Measurements from ENCODE around the gene AFAP1.

Gene AFAP1

DNA sequence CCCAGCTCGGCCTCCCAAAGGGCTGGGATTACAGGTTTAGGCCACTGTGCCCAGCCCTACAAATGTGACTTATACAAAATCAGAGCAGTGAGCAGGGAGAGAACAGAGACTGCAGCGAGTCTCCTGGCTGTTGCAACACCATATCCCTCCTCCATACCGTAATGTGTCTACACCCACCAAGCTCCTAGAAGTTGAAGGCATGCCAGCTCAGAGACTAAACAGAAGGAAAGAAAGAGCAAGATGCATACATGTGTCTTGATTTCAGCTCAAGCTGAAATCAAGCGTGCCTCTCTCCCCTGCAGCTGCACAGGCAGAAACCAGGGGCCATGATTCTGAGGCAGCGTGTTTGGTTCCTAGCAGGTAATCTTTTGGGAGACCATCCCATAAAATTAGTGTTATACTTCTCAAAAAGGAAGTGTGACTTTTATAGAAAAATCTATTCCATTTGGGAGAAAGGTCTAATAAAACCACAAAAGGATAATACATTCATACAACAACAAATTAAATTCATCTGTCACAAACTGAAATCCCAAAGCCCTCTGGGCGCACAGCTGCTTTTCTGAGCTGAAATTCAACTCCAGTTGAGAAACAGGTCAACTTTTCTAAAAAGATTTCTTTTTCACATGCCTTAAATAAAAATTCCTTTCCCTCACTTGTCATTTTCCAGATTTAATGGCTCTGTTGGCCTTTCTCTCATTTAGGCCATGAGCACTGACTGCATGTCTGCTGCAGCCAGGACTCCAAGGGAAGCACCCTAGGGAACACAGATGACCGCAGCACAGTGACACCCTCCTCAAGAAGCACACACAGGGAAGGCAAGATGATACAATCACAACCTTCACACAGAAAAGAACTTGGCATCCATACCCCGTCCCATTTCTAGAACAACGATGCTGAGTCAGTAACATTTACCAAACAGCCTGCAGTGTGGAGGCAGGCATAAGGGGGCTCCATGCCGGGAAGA lies 34.4 kb downstream of the AFAP1 start:
- POLR2A ChIA-PET (ENCODE audit: low non-redundant PET) = no interaction called here
- CTCF ChIA-PET = no interaction called here
- no peak for DNase-seq (ENCODE audit: low spot score)

DNA sequence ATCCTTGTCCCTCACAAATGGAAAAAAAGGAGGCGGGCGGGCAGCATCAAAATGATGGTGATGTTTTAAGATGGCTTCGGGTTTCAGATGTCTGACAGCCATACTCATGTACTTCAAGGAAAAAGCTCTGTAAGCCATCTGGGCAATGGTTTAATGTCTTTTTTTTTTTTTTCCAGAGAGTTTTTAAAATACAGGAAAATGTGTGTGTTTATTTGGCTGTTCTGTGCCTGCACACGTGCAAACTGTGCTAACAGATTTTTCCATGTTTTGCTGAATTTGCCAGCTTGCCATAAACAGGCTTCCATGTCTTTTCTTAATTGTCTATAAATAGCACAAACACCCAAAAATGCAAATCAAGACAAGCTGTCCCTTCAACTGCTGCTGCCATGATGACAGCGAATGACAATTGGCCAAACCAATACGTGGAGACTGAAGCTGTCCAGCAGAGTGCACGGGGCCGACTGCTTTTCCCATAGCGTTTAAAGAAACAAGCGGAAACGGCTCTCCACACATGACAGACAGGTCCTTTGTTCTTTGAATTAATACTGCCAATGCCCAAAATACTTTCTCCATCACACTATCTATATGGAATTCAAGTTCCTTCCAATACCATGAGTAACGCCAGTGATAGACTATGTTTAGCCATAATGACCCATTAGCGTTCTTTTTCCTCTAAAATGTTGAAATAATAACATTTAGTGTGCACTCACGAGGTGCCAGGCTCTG lies 35.7 kb downstream of the AFAP1 start:
- TF ChIP-seq, protein P1, sequence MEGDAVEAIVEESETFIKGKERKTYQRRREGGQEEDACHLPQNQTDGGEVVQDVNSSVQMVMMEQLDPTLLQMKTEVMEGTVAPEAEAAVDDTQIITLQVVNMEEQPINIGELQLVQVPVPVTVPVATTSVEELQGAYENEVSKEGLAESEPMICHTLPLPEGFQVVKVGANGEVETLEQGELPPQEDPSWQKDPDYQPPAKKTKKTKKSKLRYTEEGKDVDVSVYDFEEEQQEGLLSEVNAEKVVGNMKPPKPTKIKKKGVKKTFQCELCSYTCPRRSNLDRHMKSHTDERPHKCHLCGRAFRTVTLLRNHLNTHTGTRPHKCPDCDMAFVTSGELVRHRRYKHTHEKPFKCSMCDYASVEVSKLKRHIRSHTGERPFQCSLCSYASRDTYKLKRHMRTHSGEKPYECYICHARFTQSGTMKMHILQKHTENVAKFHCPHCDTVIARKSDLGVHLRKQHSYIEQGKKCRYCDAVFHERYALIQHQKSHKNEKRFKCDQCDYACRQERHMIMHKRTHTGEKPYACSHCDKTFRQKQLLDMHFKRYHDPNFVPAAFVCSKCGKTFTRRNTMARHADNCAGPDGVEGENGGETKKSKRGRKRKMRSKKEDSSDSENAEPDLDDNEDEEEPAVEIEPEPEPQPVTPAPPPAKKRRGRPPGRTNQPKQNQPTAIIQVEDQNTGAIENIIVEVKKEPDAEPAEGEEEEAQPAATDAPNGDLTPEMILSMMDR (conservative IDR thresholded peaks at IDR 0.05; ENCODE audit: low read depth) = no peak
- H3K27ac ChIP-seq = no peak overlapping the region
- ChIA-PET CTCF (no interaction called here), POLR2A (ENCODE audit: low non-redundant PET) (no interaction called here)
- DNase-seq (ENCODE audit: low spot score) = no peak

More for the DNA sequence above, 34.4 kb downstream of the AFAP1 start:
- H3K27ac ChIP-seq = peak overlapping the region; percentile 68
- TF ChIP-seq, protein P1 (conservative IDR thresholded peaks at IDR 0.05; ENCODE audit: low read depth) = no peak

DNA sequence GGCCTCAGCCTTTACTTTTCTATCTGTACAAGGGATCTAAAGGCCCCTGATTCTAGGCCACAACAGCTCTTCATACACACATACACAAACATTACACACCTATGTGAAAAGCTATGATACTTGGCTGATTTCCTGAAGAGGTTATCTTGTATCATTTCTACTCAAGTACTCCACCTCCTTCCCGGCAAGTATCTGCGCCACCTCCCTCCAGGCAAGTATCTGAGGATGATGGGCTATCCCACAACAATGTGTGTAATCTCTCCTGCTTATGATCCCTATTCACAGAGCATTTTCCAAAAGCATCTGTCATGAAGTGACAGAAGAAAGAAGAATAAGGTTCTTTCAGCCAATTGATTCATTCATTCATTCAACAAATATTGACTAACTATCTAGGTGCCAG lies 36.8 kb downstream of the AFAP1 start:
- no peak for DNase-seq (ENCODE audit: low spot score)
- H3K27ac ChIP-seq = no peak overlapping the region
- ChIA-PET CTCF (no interaction called here), POLR2A (ENCODE audit: low non-redundant PET) (no interaction called here)
- TF ChIP-seq, protein P1 (conservative IDR thresholded peaks at IDR 0.05; ENCODE audit: low read depth) = no peak

DNA sequence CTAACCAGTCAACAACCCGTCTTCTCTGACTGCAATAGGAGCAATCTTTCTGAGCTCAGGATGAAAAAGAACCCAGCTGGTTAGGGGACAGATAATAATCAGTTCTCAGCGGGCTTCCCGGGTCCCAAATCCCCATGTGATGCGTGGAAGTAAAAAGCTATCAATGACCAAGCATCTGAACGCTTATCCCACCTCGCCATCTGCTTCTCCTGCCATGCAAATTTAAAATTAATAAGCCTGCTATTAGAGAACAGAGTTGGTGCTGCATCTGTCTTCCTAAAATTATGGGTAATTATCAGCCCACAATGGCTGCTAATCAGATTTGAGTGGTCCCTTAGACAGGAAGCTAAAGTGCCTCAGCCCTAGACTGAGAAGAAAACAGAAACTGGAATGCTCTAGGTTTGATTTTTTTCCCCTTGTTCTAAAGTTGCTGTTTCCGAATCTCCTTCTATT lies 37.5 kb downstream of the AFAP1 start:
- POLR2A ChIA-PET (ENCODE audit: low non-redundant PET) = no interaction called here
- TF ChIP-seq, protein P1 (conservative IDR thresholded peaks at IDR 0.05; ENCODE audit: low read depth) = no peak
- no peak for DNase-seq (ENCODE audit: low spot score)
- H3K27ac ChIP-seq = no peak overlapping the region
- CTCF ChIA-PET = no interaction called here

DNA sequence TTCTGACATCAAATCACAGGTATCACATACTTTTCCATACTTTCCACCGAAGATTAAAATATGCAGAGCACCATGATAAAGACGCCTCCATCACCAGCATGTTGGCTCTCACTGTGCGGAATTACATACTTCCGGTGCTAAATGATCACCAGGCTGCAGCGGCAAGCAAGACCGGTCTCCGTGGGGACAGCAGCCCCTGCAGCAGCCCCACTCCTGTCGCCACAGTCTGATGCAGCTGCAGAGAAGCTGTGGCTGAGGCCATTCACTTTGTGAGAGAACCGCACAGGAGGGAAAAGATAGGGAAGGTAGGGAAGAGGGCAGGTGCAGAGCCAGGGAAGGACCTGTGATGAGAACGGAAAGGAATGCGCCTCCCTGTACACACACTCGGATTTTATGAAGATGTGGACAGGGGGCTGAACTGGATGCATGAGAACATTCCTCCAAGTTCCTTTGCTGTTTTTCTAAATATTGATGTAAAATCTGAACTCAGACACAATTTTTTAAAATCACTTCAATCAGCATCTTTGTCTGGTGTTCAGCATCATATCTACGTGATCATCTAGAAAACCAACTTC lies 38.3 kb downstream of the AFAP1 start:
- CTCF ChIA-PET = no interaction called here
- POLR2A ChIA-PET (ENCODE audit: low non-redundant PET) = no interaction called here
- DNase-seq (ENCODE audit: low spot score) = no peak

More for the DNA sequence above, 38.3 kb downstream of the AFAP1 start:
- no peak overlapping the region for H3K27ac ChIP-seq
- TF ChIP-seq, protein P1 (conservative IDR thresholded peaks at IDR 0.05; ENCODE audit: low read depth) = no peak

Data from RWPE1 (cell line).